Adrenal gland (tissue), 5 donors: ENCODE data around the gene CHRM3.

Experiments
- POLR2A ChIP-seq, 2 donors: fragments of 450-650 bp; IDR thresholded peaks; one replicate each; pipeline ENCODE4 v1.6.1; 2017; ENCODE audit warnings: antibody characterized with exemption in 2 of 2, mild to moderate bottlenecking in 2 of 2, moderate library complexity in 1 of 2
- TF ChIP-seq, protein P1 (sequence below), 6 experiments: fragments of 450-650 bp in 4 of 6; fragments of 200-600 bp in 2 of 6; sonication (generic) in 1 of 6; IDR thresholded peaks; 1 replicate in 5 of 6; 2 replicates in 1 of 6; pipeline versions ENCODE4 v1.5.1 to v1.8.0; 2016 to 2021; ENCODE audit warnings: antibody characterized with exemption in 6 of 6, mild to moderate bottlenecking in 2 of 6, moderate library complexity in 1 of 6
- donor health status: DM: no; HTN: no; CAD: no.

DNA sequence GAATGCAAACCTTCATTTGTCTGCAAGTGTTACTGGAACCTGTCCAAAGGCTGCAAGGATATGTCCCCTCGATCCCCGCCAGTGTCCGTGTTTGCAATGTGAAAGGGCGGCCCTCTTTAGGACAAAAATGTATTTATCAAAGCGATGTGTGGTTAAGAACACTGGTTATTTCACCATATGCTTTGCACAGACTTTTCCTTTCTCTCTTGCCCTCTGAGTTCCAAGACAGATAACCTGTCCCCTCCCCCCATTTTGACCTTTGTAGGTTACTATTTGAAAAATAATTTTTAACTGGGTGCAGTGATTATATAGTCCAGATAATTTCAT lies 1.8 kb downstream of the CHRM3 start:
- TF ChIP-seq, protein P1, sequence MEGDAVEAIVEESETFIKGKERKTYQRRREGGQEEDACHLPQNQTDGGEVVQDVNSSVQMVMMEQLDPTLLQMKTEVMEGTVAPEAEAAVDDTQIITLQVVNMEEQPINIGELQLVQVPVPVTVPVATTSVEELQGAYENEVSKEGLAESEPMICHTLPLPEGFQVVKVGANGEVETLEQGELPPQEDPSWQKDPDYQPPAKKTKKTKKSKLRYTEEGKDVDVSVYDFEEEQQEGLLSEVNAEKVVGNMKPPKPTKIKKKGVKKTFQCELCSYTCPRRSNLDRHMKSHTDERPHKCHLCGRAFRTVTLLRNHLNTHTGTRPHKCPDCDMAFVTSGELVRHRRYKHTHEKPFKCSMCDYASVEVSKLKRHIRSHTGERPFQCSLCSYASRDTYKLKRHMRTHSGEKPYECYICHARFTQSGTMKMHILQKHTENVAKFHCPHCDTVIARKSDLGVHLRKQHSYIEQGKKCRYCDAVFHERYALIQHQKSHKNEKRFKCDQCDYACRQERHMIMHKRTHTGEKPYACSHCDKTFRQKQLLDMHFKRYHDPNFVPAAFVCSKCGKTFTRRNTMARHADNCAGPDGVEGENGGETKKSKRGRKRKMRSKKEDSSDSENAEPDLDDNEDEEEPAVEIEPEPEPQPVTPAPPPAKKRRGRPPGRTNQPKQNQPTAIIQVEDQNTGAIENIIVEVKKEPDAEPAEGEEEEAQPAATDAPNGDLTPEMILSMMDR (IDR thresholded peaks at IDR 0.05): no peak
- no peak for TF ChIP-seq POLR2A (IDR thresholded peaks at IDR 0.05)
